Testis (tissue), 3 donors: ENCODE results near the gene KCNF1. TPM values are rescaled to one million over a fixed set of nuclear protein-coding genes. Genes with fewer than 3 reads are reported as not detected.

Experiments used
- DNase-seq: peaks from one replicate; pipeline ENCODE4 v3.0.0-alpha.2; 2019
- H3K27ac ChIP-seq, 2 donors: fragments of 200-600 bp; sonication (generic); one replicate each; pipeline ENCODE4 v1.5.1; 2019
- H3K27me3 ChIP-seq: fragments of 200-600 bp; sonication (generic); one replicate; pipeline ENCODE4 v1.5.1; 2019
- H3K36me3 ChIP-seq: fragments of 200-600 bp; sonication (generic); one replicate; pipeline ENCODE4 v1.5.1; 2017; ENCODE audit warnings: low read depth; ENCODE audit errors: missing control alignments
- H3K4me1 ChIP-seq: fragments of 200-600 bp; sonication (generic); one replicate; pipeline ENCODE4 v1.5.1; 2019
- H3K4me3 ChIP-seq, 2 donors: fragments of 200-600 bp; sonication (generic); one replicate each; pipeline ENCODE4 v1.5.1; 2017 to 2019
- H3K9me3 ChIP-seq: fragments of 200-600 bp; sonication (generic); one replicate; pipeline ENCODE4 v1.5.1; 2017
- CTCF ChIP-seq, 3 experiments: fragments of 450-650 bp in 2 of 3; fragments of 200-600 bp in 1 of 3; sonication (generic) in 1 of 3; IDR thresholded peaks; one replicate each; pipeline ENCODE4 v1.5.1; 2016 to 2019; ENCODE audit warnings: antibody characterized with exemption in 3 of 3, mild to moderate bottlenecking in 2 of 3, moderate library complexity in 1 of 3
- POLR2A ChIP-seq: fragments of 450-650 bp; IDR thresholded peaks from one replicate; pipeline ENCODE4 v1.6.1; 2017; ENCODE audit warnings: antibody characterized with exemption, mild to moderate bottlenecking, moderate library complexity
- WGBS, 2 donors: methylation state at CpG; one replicate each; pipeline ENCODE4 v1.1.5; 2018; 5-methylcytosine and 5-hydroxymethylcytosine counted together
- intact Hi-C: fragments of 100-400 bp; cut with DNase I; formaldehyde crosslinking; loops from one replicate; pipeline ENCODE4 v1.15.1; 2023; ENCODE audit warnings: low total_unique reads
- polyA plus RNA-seq: library from polyadenylated mRNA; stranded (reverse); fragments of 350-450 nt; fragmentation: Illumina TruSeq; extraction: RNeasy Lipid Tissue Mini Kit (QIAGEN cat#74804); gene quantifications from one replicate; pipeline ENCODE4 v1.2.3, GENCODE V29; 2014; ENCODE audit warnings: low read depth, low replicate concordance; ENCODE audit not compliant: insufficient read depth
- total RNA-seq, 2 donors: library from RNA; depleted of rRNA; stranded (reverse); fragments of >200 nt; gene quantifications; one replicate each; pipeline ENCODE4 v1.2.3, GENCODE V29; 2016

The KCNF1 gene
- total and polyA plus RNA-seq, 3 donors from 2014 or later = 0.19 to 0.70 (median 0.63) TPM

- no peaks in the 10 kb centered on the region for H3K4me1 ChIP-seq
- intact Hi-C loops = no loop called here
Measured at GRCh38 chr2:10868465-10869314, 43.0 kb upstream of the KCNF1 start.

DNA sequence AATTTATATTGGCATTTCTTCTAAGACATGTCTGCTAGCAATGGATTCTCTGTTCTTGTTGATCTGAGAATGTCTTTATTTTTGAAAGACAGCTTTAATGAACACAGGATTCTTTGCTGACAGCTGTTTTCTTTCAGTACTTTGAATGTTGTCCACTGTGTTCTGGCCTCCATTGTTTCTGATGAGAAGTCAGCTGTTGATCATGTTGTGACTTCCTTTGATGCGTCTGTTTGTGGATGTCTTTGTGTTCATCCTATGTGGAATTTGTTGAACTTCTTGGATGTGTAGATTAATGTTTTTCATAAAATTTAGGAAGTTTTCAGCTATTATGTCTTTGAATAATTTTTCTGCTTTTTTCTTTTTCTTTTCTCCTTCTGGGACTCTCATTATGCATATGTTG is 39.8 kb upstream of the KCNF1 start:
- Histone ChIP-seq H3K4me1 (no peaks in the 10 kb centered on the region), H3K27me3 (no peaks in the 10 kb centered on the region), H3K4me3 (no peak overlapping the region), H3K27ac (no peak overlapping the region), H3K36me3 (no peaks in the 10 kb centered on the region), H3K9me3 (no peaks in the 10 kb centered on the region)
- TF ChIP-seq CTCF (IDR thresholded peaks at IDR 0.05) (no peak), POLR2A (no peak)
- WGBS, 2 donors = 97 to 100% methylated on average over 1 of the region's 1 CpG
- intact Hi-C loops = no loop called here
- DNase-seq = no peak

More at GRCh38 chr2:10868465-10869314, 43.0 kb upstream of the KCNF1 start:
- TF ChIP-seq CTCF (IDR thresholded peaks at IDR 0.05) (no peak), POLR2A (no peak)
- no peak for DNase-seq
- no peaks in the 10 kb centered on the region for H3K27me3 ChIP-seq
- H3K4me3 ChIP-seq = no peak overlapping the region
- H3K27ac ChIP-seq = no peak overlapping the region
- WGBS, 2 donors = 87 to 96% methylated on average over 10 to 15 of the region's 15 CpGs
- H3K9me3 ChIP-seq = no peaks in the 10 kb centered on the region
- no peaks in the 10 kb centered on the region for H3K36me3 ChIP-seq

- Histone ChIP-seq H3K27ac (no peak overlapping the region), H3K4me3 (no peak overlapping the region), H3K27me3 (no peaks in the 10 kb centered on the region), H3K9me3 (no peaks in the 10 kb centered on the region), H3K36me3 (no peaks in the 10 kb centered on the region), H3K4me1 (no peaks in the 10 kb centered on the region)
- no peak for DNase-seq
- intact Hi-C loops = no loop called here
- TF ChIP-seq POLR2A (no peak), CTCF (IDR thresholded peaks at IDR 0.05) (no peak)
- WGBS, 2 donors = 86 to 93% methylated on average over 3 of the region's 3 CpGs
Measured at GRCh38 chr2:10873171-10873570, 38.6 kb upstream of the KCNF1 start.

DNA sequence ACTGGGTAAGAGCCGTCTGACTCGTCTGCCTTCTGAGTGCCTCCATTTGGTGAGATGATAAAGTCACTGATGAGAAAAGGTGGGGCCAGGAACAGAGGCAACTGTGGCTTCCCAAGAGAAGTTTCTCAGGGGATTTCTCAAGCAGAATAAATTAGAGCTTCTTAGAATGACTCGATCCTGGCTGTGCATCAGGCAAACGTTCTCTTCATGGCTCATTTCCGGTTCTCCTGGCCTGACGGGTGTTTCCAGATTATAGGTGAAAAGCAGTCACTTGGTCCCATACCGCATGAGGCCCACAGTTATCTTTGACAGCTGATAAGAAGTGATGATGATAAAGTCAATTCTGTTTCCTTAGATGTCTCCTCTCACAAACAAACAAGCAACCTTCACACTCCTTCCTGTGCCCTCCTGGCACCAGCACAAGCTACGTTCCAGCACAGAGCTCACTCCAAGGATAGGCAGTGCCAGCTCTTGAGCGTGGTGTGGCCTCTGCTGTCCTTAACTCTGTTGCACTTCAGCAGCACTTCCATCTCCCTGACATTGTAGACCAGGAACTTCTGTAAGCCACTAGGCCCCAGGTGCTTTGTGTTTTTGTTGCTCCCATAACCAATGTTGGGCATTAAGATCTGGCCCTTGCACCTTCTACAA is 37.8 kb upstream of the KCNF1 start:
- Histone ChIP-seq H3K4me1 (no peaks in the 10 kb centered on the region), H3K4me3 (no peak overlapping the region), H3K27me3 (no peaks in the 10 kb centered on the region), H3K9me3 (no peaks in the 10 kb centered on the region), H3K27ac (no peak overlapping the region), H3K36me3 (no peaks in the 10 kb centered on the region)
- TF ChIP-seq CTCF (IDR thresholded peaks at IDR 0.05) (no peak), POLR2A (no peak)
- DNase-seq = no peak
- WGBS, 2 donors = 83 to 85% methylated on average over 9 of the region's 9 CpGs
- intact Hi-C loops = no loop called here
